C4-2B (cell line): ENCODE data around the gene PLPPR5.

ENCODE experiments used
- ZFX ChIP-seq: fragments of 450-650 bp; IDR thresholded peaks from 2 replicates; pipeline ENCODE4 v1.6.1; 2017
- TF ChIP-seq, protein P1 (sequence below): fragments of 450-650 bp; conservative IDR thresholded peaks from 2 replicates; pipeline ENCODE4 v1.5.1; 2017; ENCODE audit warnings: mild to moderate bottlenecking

GRCh38 chr1:98967122-98967521, 37.5 kb downstream of the PLPPR5 start:
- no peak for TF ChIP-seq ZFX
- TF ChIP-seq, protein P1, sequence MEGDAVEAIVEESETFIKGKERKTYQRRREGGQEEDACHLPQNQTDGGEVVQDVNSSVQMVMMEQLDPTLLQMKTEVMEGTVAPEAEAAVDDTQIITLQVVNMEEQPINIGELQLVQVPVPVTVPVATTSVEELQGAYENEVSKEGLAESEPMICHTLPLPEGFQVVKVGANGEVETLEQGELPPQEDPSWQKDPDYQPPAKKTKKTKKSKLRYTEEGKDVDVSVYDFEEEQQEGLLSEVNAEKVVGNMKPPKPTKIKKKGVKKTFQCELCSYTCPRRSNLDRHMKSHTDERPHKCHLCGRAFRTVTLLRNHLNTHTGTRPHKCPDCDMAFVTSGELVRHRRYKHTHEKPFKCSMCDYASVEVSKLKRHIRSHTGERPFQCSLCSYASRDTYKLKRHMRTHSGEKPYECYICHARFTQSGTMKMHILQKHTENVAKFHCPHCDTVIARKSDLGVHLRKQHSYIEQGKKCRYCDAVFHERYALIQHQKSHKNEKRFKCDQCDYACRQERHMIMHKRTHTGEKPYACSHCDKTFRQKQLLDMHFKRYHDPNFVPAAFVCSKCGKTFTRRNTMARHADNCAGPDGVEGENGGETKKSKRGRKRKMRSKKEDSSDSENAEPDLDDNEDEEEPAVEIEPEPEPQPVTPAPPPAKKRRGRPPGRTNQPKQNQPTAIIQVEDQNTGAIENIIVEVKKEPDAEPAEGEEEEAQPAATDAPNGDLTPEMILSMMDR: no peak
